BJ (cell line): Measurements from ENCODE around the gene S100A2. TPM values are rescaled to one million over a fixed set of nuclear protein-coding genes. Genes with fewer than 3 reads are reported as not detected.
"Not testable (repeated sequence)": the region's sequence is repeated elsewhere in the genome, so short reads cannot be mapped to it uniquely, and the experiment has no call there.

Experiments used
- CTCF ChIA-PET: fragments of 350-600 bp; formaldehyde crosslinking; extraction: SDS; loops from one replicate; lab custom pipeline; 2021; ENCODE audit warnings: antibody characterized with exemption, inconsistent platforms; lab: Yijun Ruan, JAX
- POLR2A ChIA-PET: fragments of 300-600 bp; sonication (Branson Sonifier 250); formaldehyde crosslinking; extraction: SDS; loops from one replicate; lab custom pipeline; 2021; ENCODE audit warnings: antibody characterized with exemption; lab: Charles Lee
- DNase-seq: peaks from one replicate; pipeline ENCODE4 v3.0.0-alpha.2; 2011; ENCODE audit warnings: low read depth
- H3K27me3 ChIP-seq: 2 replicates; pipeline ENCODE4 v1.6.0; 2011; ENCODE audit warnings: low read length; ENCODE audit not compliant: control insufficient read depth, insufficient read depth
- H3K36me3 ChIP-seq: 2 replicates; pipeline ENCODE4 v1.5.1; 2011; ENCODE audit warnings: low read length; ENCODE audit not compliant: control insufficient read depth, insufficient read depth
- H3K4me3 ChIP-seq: 2 replicates; pipeline ENCODE4 v1.5.1; 2011; ENCODE audit warnings: low read depth, mild to moderate bottlenecking, control low read depth, low read length
- polyA plus RNA-seq: library from polyadenylated mRNA; depleted of rRNA; stranded (reverse); fragments of >200 nt; gene quantifications from 2 replicates; pipeline ENCODE4 v1.2.3, GENCODE V29; 2011
- TF ChIP-seq, protein P1 (sequence below): IDR thresholded peaks from 2 replicates; pipeline ENCODE4 v1.5.1; 2011; ENCODE audit warnings: low read depth, mild to moderate bottlenecking, control low read depth, inconsistent platforms, low read length, moderate library complexity; ENCODE audit not compliant: insufficient read depth

Gene S100A2
- polyA plus RNA-seq, 1 experiment = 2.7 TPM

DNA sequence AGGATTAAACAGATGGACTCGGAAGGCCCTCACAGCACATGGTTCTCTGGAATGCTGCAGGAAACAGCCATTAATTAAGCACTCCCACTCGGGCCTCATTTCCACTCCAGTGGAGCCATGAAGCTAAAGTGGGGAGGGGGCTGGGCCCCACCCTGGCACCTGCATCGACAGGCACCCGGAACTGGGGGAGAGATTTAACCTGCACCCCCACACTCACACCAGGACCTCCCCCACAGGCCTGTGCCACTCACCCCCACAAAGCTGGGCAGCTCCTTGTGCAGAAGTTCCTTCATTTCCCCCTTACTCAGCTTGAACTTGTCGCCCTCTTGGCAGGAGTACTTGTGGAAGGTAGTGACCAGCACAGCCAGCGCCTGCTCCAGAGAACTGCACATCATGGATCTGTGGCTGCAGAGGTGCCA is 2.2 kb downstream of the S100A2 start:
- DNase-seq = no peak
- CTCF ChIA-PET = interaction anchor here (0.8 to 5.6 kb wide), 5 partner anchors 9 to 68 kb away, joined by 3 to 65 read pairs (median 9); partner anchors contain the start of gene S100A6
- H3K36me3 ChIP-seq = no peaks in the 10 kb centered on the region
- TF ChIP-seq, protein P1, sequence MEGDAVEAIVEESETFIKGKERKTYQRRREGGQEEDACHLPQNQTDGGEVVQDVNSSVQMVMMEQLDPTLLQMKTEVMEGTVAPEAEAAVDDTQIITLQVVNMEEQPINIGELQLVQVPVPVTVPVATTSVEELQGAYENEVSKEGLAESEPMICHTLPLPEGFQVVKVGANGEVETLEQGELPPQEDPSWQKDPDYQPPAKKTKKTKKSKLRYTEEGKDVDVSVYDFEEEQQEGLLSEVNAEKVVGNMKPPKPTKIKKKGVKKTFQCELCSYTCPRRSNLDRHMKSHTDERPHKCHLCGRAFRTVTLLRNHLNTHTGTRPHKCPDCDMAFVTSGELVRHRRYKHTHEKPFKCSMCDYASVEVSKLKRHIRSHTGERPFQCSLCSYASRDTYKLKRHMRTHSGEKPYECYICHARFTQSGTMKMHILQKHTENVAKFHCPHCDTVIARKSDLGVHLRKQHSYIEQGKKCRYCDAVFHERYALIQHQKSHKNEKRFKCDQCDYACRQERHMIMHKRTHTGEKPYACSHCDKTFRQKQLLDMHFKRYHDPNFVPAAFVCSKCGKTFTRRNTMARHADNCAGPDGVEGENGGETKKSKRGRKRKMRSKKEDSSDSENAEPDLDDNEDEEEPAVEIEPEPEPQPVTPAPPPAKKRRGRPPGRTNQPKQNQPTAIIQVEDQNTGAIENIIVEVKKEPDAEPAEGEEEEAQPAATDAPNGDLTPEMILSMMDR = no peak
- H3K4me3 ChIP-seq = no peak overlapping the region
- POLR2A ChIA-PET = interaction anchor here (1.3 kb wide), 1 partner anchor 30 kb away, joined by 4 read pairs; no protein-coding TSS in a partner anchor
- H3K27me3 ChIP-seq = no peaks in the 10 kb centered on the region

DNA sequence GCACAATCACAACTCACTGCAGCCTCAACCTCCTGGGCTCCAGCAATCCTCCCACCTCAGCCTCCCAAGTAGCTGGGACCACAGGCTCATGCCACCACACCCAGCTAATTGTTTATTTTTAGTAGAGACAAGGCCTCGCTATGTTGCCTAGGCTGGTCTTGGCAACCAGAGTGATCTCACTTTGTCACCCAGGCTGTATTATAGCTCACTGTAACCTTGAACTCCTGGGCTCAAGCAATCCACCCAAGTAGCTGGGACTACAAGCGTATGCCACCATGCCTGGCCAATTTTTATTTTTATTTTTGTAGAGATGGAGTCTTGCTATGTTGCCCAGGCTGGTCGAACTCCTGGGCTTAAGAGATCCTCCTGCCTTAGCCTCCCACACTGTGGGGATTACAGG is 3.6 kb downstream of the S100A2 start:
- DNase-seq, H3K27me3 ChIP-seq, H3K36me3 ChIP-seq, POLR2A ChIA-PET, H3K4me3 ChIP-seq: not testable (repeated sequence)
- CTCF ChIA-PET = interaction anchor here (0.6 to 5.6 kb wide), 5 partner anchors 8 to 317 kb away, joined by 3 to 65 read pairs (median 6); partner anchors contain the start of gene S100A6

DNA sequence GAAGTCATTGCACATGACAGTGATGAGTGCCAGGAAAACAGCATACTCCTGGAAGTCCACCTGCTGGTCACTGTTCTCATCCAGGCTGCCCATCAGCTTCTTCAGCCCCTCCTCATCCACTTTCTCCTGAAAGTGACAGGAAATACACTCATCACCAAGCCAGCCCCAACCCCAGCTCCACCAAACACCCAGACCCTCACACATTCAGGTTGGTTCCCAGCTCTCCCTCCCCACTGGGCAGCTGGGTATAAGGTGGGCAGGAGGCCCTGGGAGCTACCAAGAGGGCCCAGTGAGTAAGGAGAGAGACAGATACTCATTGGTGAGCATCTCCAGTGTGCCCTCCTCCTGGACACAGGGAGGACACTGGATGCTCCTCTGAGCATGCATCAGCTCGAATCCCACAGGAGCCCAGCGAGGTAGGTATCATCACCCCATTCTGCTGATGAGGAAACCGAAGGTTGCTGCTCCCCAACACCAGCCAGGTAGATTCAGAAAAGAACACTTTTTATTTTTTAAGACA is 4.1 kb downstream of the S100A2 start:
- Histone ChIP-seq H3K27me3 (no peaks in the 10 kb centered on the region), H3K36me3 (no peaks in the 10 kb centered on the region), H3K4me3 (no peak overlapping the region)
- CTCF ChIA-PET = interaction anchor here (0.6 to 5.6 kb wide), 5 partner anchors 8 to 318 kb away, joined by 3 to 65 read pairs (median 6); partner anchors contain the start of gene S100A6
- POLR2A ChIA-PET = interaction anchor here (0.5 kb wide), 1 partner anchor 20 kb away, joined by 3 read pairs; no protein-coding TSS in a partner anchor
- no peak for DNase-seq
- TF ChIP-seq, protein P1 = no peak

DNA sequence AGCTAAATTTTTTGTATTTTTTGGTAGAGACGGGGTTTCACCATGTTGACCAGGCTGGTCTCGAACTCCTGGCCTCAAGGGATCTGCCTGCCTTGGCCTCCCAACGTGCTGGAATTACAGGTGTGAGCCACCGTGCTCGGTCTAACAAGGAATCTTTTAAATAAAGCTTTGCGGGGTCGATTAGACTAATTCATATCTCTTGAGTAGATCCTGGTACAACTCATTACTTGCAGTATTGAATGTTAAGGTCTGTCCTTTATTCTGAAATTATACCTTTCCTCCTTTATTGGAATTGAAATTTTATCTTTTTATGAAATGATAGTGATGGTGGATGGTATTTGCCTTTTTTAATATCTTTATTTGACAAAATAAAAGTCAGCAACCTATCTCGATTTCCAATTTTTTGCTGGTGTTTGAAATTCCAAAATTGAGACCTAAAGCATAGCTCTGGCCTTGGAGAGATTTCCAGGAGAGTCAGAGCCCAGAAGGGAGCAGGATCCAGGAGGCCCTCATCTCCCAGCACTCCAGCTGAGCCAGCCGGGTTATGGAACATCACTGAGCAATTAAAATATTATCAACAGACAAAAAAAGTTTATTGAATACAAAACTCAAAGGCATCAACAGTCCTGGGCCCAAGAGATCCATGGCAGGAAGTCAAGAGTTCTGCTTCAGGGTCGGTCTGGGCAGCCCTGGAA is 4.7 kb downstream of the S100A2 start:
- Histone ChIP-seq H3K27me3 (no peaks in the 10 kb centered on the region), H3K4me3 (no peak overlapping the region), H3K36me3 (no peaks in the 10 kb centered on the region)
- CTCF ChIA-PET = interaction anchor here (0.8 to 2.0 kb wide), 2 partner anchors 11 to 51 kb away, joined by 3 to 7 read pairs; no protein-coding TSS in a partner anchor
- DNase-seq = no peak
- TF ChIP-seq, protein P1 = no peak
- POLR2A ChIA-PET = interaction anchor here (0.5 kb wide), 1 partner anchor 19 kb away, joined by 3 read pairs; no protein-coding TSS in a partner anchor

DNA sequence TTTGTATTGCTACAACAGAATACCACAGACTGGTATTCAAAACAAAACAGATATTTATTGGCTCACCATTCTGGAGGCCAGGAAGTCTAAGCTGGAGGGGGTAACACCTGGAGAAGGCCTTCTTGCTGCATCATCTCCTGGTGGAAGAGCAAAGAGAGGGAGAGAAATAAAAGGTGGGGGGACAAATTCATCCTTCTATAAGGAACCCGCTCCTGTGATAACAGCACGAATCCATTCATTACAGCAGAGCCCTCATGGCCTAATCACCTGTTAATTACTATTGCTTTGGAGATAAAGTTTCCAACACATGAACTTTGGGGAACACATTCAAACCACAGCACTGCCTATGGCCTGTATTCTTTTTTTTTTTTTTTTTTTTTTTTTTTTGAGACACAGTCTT is 5.4 kb downstream of the S100A2 start:
- no peaks in the 10 kb centered on the region for H3K27me3 ChIP-seq
- POLR2A ChIA-PET = no interaction called here
- TF ChIP-seq, protein P1 = no peak
- CTCF ChIA-PET = interaction anchor here (0.8 kb wide), 1 partner anchor 27 kb away, joined by 3 read pairs; no protein-coding TSS in a partner anchor
- no peak overlapping the region for H3K4me3 ChIP-seq
- no peaks in the 10 kb centered on the region for H3K36me3 ChIP-seq
- DNase-seq = no peak
